Mammary epithelial cell (primary cell): ENCODE measurements around the gene UNC5A.

ENCODE experiments used
- CTCF ChIP-seq, 2 donors: IDR thresholded peaks in 1 of 2; conservative IDR thresholded peaks in 1 of 2; 2 replicates each; pipeline ENCODE4 v1.5.1; 2011 to 2012; ENCODE audit warnings: inconsistent platforms in 2 of 2, low read length in 2 of 2, mild to moderate bottlenecking in 2 of 2, control low read depth in 1 of 2, low read depth in 1 of 2; ENCODE audit not compliant: insufficient read depth in 1 of 2; ENCODE audit errors: extremely low read depth in 1 of 2
- EZH2 ChIP-seq: IDR thresholded peaks from 2 replicates; pipeline ENCODE4 v1.6.1; 2012; ENCODE audit warnings: low read length, inconsistent platforms, borderline replicate concordance

- TF ChIP-seq CTCF (conservative IDR thresholded peaks at IDR 0.05 in 1 of 2, IDR thresholded peaks at IDR 0.05 in 1 of 2; ENCODE audit: extremely low read depth in 1 of 2, insufficient read depth in 1 of 2, low read depth in 1 of 2, low read length in 2 of 2), result no peak
- no peak for TF ChIP-seq EZH2
Measured at GRCh38 chr5:176781638-176782570, 28.5 kb upstream of the UNC5A start.
